Karpas-422 (cell line): ENCODE results near the gene MAPKAP1. TPM values are rescaled to one million over a fixed set of nuclear protein-coding genes. Genes with fewer than 3 reads are reported as not detected.

ENCODE experiments used
- DNase-seq: peaks from one replicate; pipeline ENCODE4 v3.0.0-alpha.2; 2015
- H2AFZ ChIP-seq: fragments of 200-600 bp; sonication (generic); 2 replicates; pipeline ENCODE4 v1.6.1; 2014; ENCODE audit warnings: antibody characterized with exemption, low read length, mixed read lengths
- H3K27ac ChIP-seq: fragments of 200-600 bp; sonication (generic); 2 replicates; pipeline ENCODE4 v1.5.1; 2014; ENCODE audit warnings: mild to moderate bottlenecking, low read length, moderate library complexity
- H3K27me3 ChIP-seq: fragments of 200-600 bp; sonication (generic); 2 replicates; pipeline ENCODE4 v1.6.1; 2014; ENCODE audit warnings: low read length, mixed read lengths
- H3K36me3 ChIP-seq: fragments of 200-600 bp; sonication (generic); 2 replicates; pipeline ENCODE4 v1.6.1; 2014; ENCODE audit warnings: low read length, mixed read lengths; ENCODE audit not compliant: insufficient read depth
- H3K4me1 ChIP-seq: fragments of 200-600 bp; sonication (generic); 2 replicates; pipeline ENCODE4 v1.6.1; 2014; ENCODE audit warnings: mild to moderate bottlenecking, low read length, mixed read lengths
- H3K4me2 ChIP-seq: fragments of 200-600 bp; sonication (generic); 2 replicates; pipeline ENCODE4 v1.6.1; 2014; ENCODE audit warnings: low read length, low read depth, mild to moderate bottlenecking; ENCODE audit not compliant: poor library complexity, severe bottlenecking
- H3K4me3 ChIP-seq: fragments of 200-600 bp; sonication (generic); 2 replicates; pipeline ENCODE4 v1.5.1; 2014; ENCODE audit warnings: mild to moderate bottlenecking, antibody characterized with exemption, low read length, mixed read lengths
- H3K79me2 ChIP-seq: fragments of 200-600 bp; sonication (generic); 2 replicates; pipeline ENCODE4 v1.6.1; 2014; ENCODE audit warnings: mild to moderate bottlenecking, low read length, mixed read lengths
- H3K9ac ChIP-seq: fragments of 200-600 bp; sonication (generic); 2 replicates; pipeline ENCODE4 v1.6.0; 2014; ENCODE audit warnings: low read length
- H3K9me2 ChIP-seq: fragments of 200-600 bp; sonication (generic), shearing (Covaris generic); replicated peaks from 2 replicates; pipeline ENCODE4 v1.6.0; 2014; ENCODE audit warnings: mild to moderate bottlenecking, low read length, moderate library complexity; ENCODE audit not compliant: insufficient read depth
- H3K9me3 ChIP-seq: fragments of 300-700, 200-600 bp; sonication (generic); 2 replicates; pipeline ENCODE4 v1.6.1; 2014; ENCODE audit warnings: low read length, mixed read lengths
- H4K20me1 ChIP-seq: fragments of 200-600 bp; sonication (generic); 2 replicates; pipeline ENCODE4 v1.6.1; 2014; ENCODE audit warnings: mild to moderate bottlenecking, antibody characterized with exemption, low read length, low read depth; ENCODE audit not compliant: insufficient read depth
- total RNA-seq: library from RNA; depleted of rRNA; stranded (reverse); fragments of >200 nt; shearing (Covaris generic); gene quantifications from 2 replicates; pipeline ENCODE4 v1.2.3, GENCODE V29; 2014; ENCODE audit warnings: low replicate concordance

The MAPKAP1 gene
- total RNA-seq, 1 experiment from 2014 or later, result 62.8 TPM

GRCh38 chr9:125681657-125682056 lies 25.4 kb downstream of the MAPKAP1 start:
- Histone ChIP-seq H3K79me2 (peaks cover 87% of the 10 kb centered on the region), H3K9ac (no peak overlapping the region), H3K9me2 (no peaks in the 10 kb centered on the region), H3K27me3 (no peaks in the 10 kb centered on the region), H3K4me3 (no peak overlapping the region), H3K4me1 (peaks cover 12% of the 10 kb centered on the region), H3K9me3 (no peaks in the 10 kb centered on the region), H2AFZ (no peak overlapping the region), H3K27ac (no peak overlapping the region), H3K4me2 (no peak overlapping the region), H4K20me1 (no peaks in the 10 kb centered on the region), H3K36me3 (no peaks in the 10 kb centered on the region)
- DNase-seq, result no peak

- Histone ChIP-seq H2AFZ (no peak overlapping the region), H3K9ac (no peak overlapping the region), H4K20me1 (no peaks in the 10 kb centered on the region), H3K79me2 (peaks cover 86% of the 10 kb centered on the region), H3K27ac (no peak overlapping the region), H3K9me3 (no peaks in the 10 kb centered on the region), H3K36me3 (no peaks in the 10 kb centered on the region), H3K4me3 (no peak overlapping the region), H3K9me2 (no peaks in the 10 kb centered on the region), H3K27me3 (no peaks in the 10 kb centered on the region), H3K4me1 (peaks cover 12% of the 10 kb centered on the region), H3K4me2 (no peak overlapping the region)
- no peak for DNase-seq
Observed at GRCh38 chr9:125681086-125681622, 25.9 kb downstream of the MAPKAP1 start.

- H4K20me1 ChIP-seq, result peaks cover 5% of the 10 kb centered on the region; the same call in 1 of the 2 replicates
- H3K9me2 ChIP-seq, result no peaks in the 10 kb centered on the region
- no peaks in the 10 kb centered on the region for H3K36me3 ChIP-seq
- H3K9me3 ChIP-seq, result no peaks in the 10 kb centered on the region
- no peak overlapping the region for H3K27ac ChIP-seq
- DNase-seq, result no peak
- H3K4me1 ChIP-seq, result peaks cover 12% of the 10 kb centered on the region
- peaks cover 88% of the 10 kb centered on the region for H3K79me2 ChIP-seq
- no peak overlapping the region for H3K4me2 ChIP-seq
- H3K9ac ChIP-seq, result no peak overlapping the region
- H3K27me3 ChIP-seq, result no peaks in the 10 kb centered on the region
- no peak overlapping the region for H3K4me3 ChIP-seq
- no peak overlapping the region for H2AFZ ChIP-seq
Observed at GRCh38 chr9:125680445-125680844, 26.6 kb downstream of the MAPKAP1 start.

- no peak overlapping the region for H2AFZ ChIP-seq
- no peak overlapping the region for H3K4me3 ChIP-seq
- peaks cover 12% of the 10 kb centered on the region for H3K4me1 ChIP-seq
- no peaks in the 10 kb centered on the region for H3K9me3 ChIP-seq
- H3K4me2 ChIP-seq, result no peak overlapping the region
- no peak for DNase-seq
- peaks cover 5% of the 10 kb centered on the region; the same call in 1 of the 2 replicates for H4K20me1 ChIP-seq
- no peaks in the 10 kb centered on the region for H3K9me2 ChIP-seq
- peaks cover 89% of the 10 kb centered on the region for H3K79me2 ChIP-seq
- no peaks in the 10 kb centered on the region for H3K27me3 ChIP-seq
- no peak overlapping the region for H3K27ac ChIP-seq
- no peak overlapping the region for H3K9ac ChIP-seq
- no peaks in the 10 kb centered on the region for H3K36me3 ChIP-seq
Observed at GRCh38 chr9:125679597-125680189, 27.3 kb downstream of the MAPKAP1 start.

GRCh38 chr9:125674981-125675973 lies 31.7 kb downstream of the MAPKAP1 start:
- peaks cover 5% of the 10 kb centered on the region; the same call in 1 of the 2 replicates for H4K20me1 ChIP-seq
- H3K27ac ChIP-seq, result no peak overlapping the region
- H3K4me3 ChIP-seq, result no peak overlapping the region
- no peak overlapping the region for H3K4me2 ChIP-seq
- no peaks in the 10 kb centered on the region for H3K9me3 ChIP-seq
- no peaks in the 10 kb centered on the region for H3K27me3 ChIP-seq
- no peak overlapping the region for H3K9ac ChIP-seq
- no peak for DNase-seq
- H3K36me3 ChIP-seq, result no peaks in the 10 kb centered on the region
- H2AFZ ChIP-seq, result no peak overlapping the region
- H3K79me2 ChIP-seq, result peaks cover 89% of the 10 kb centered on the region
- H3K9me2 ChIP-seq, result no peaks in the 10 kb centered on the region
- peaks cover 5% of the 10 kb centered on the region; the same call in 1 of the 2 replicates for H3K4me1 ChIP-seq

GRCh38 chr9:125672876-125673275 lies 34.1 kb downstream of the MAPKAP1 start:
- no peak overlapping the region for H3K4me2 ChIP-seq
- H3K27me3 ChIP-seq, result no peaks in the 10 kb centered on the region
- no peaks in the 10 kb centered on the region for H3K9me3 ChIP-seq
- H3K9ac ChIP-seq, result no peak overlapping the region
- no peak overlapping the region for H2AFZ ChIP-seq
- H3K4me1 ChIP-seq, result peaks cover 4% of the 10 kb centered on the region; the same call in 1 of the 2 replicates
- H3K36me3 ChIP-seq, result no peaks in the 10 kb centered on the region
- no peak overlapping the region for H3K27ac ChIP-seq
- peaks cover 5% of the 10 kb centered on the region; the same call in 1 of the 2 replicates for H4K20me1 ChIP-seq
- DNase-seq, result no peak
- no peaks in the 10 kb centered on the region for H3K9me2 ChIP-seq
- peaks cover 68% of the 10 kb centered on the region for H3K79me2 ChIP-seq
- H3K4me3 ChIP-seq, result no peak overlapping the region

GRCh38 chr9:125663127-125663526 lies 43.9 kb downstream of the MAPKAP1 start:
- H3K9ac ChIP-seq, result no peak overlapping the region
- H3K4me2 ChIP-seq, result no peak overlapping the region
- H3K9me3 ChIP-seq, result no peaks in the 10 kb centered on the region
- DNase-seq, result no peak
- no peak overlapping the region for H2AFZ ChIP-seq
- H3K79me2 ChIP-seq, result 0 out of 2 replicates have a peak, but pooled peaks cover 3% of the 10 kb centered on the region
- H3K36me3 ChIP-seq, result peaks cover 7% of the 10 kb centered on the region; the same call in 1 of the 2 replicates
- H3K4me3 ChIP-seq, result no peak overlapping the region
- H3K4me1 ChIP-seq, result no peaks in the 10 kb centered on the region
- no peak overlapping the region for H3K27ac ChIP-seq
- H4K20me1 ChIP-seq, result peaks cover 17% of the 10 kb centered on the region; the same call in 1 of the 2 replicates
- no peaks in the 10 kb centered on the region for H3K9me2 ChIP-seq
- no peaks in the 10 kb centered on the region for H3K27me3 ChIP-seq

GRCh38 chr9:125660557-125660956 lies 46.5 kb downstream of the MAPKAP1 start:
- H3K27ac ChIP-seq, result no peak overlapping the region
- no peak for DNase-seq
- no peak overlapping the region for H3K4me3 ChIP-seq
- peaks cover 10% of the 10 kb centered on the region for H3K36me3 ChIP-seq
- H3K27me3 ChIP-seq, result no peaks in the 10 kb centered on the region
- no peak overlapping the region for H2AFZ ChIP-seq
- no peak overlapping the region for H3K9ac ChIP-seq
- no peaks in the 10 kb centered on the region for H3K9me2 ChIP-seq
- no peaks in the 10 kb centered on the region for H3K4me1 ChIP-seq
- H4K20me1 ChIP-seq, result peaks cover 39% of the 10 kb centered on the region
- H3K9me3 ChIP-seq, result no peaks in the 10 kb centered on the region
- H3K4me2 ChIP-seq, result no peak overlapping the region
- peaks cover 11% of the 10 kb centered on the region for H3K79me2 ChIP-seq
